ENCODE measurements around the gene BCAT1. TPM values are rescaled to one million over a fixed set of nuclear protein-coding genes. Genes with fewer than 3 reads are reported as not detected.
A peak's percentile ranks its signal among the peaks of the same experiment; 100 is the strongest.
"Not testable (repeated sequence)": the region's sequence is repeated elsewhere in the genome, so short reads cannot be mapped to it uniquely, and the experiment has no call there.

The BCAT1 gene
- total and polyA plus RNA-seq, 2 experiments from 2014 or later: 60.6 to 72.1 TPM

- H3K79me2 ChIP-seq (ENCODE audit: insufficient read depth): 0 out of 2 replicates have a peak, but pooled peaks cover 11% of the 10 kb centered on the region
- H3K27ac ChIP-seq: no peak overlapping the region
- H3K9ac ChIP-seq: no peak overlapping the region
- DNase-seq: no peak
- no peaks in the 10 kb centered on the region for H3K4me1 ChIP-seq (ENCODE audit: insufficient read depth)
- peaks cover 25% of the 10 kb centered on the region for H3K36me3 ChIP-seq (ENCODE audit: low read depth)
- H3F3A ChIP-seq (ENCODE audit: insufficient read depth): no peaks in the 10 kb centered on the region
- no peaks in the 10 kb centered on the region for H3K27me3 ChIP-seq (replicated peaks; ENCODE audit: insufficient read depth)
- in situ Hi-C loops (cut with MboI): no loop called here
- H4K20me1 ChIP-seq (ENCODE audit: insufficient read depth): no peaks in the 10 kb centered on the region
- no peak overlapping the region for H3K4me2 ChIP-seq (ENCODE audit: unreplicated experiment)
- no peak overlapping the region for H2AFZ ChIP-seq
- no peaks in the 10 kb centered on the region for H3K9me2 ChIP-seq (ENCODE audit: insufficient read depth)
- H3K4me3 ChIP-seq: no peak overlapping the region
- no peak for TF ChIP-seq EZH2phosphoT487 (IDR thresholded peaks at IDR 0.05; ENCODE audit: insufficient read depth, low read depth)
- TF ChIP-seq EZH2 (IDR thresholded peaks at IDR 0.05; ENCODE audit: insufficient read depth, poor library complexity, severe bottlenecking): no peak
- WGBS, 2 experiments (ENCODE audit: low coverage in 1 of 2, low lambda C conversion rate in 2 of 2, missing lambda C conversion rate in 2 of 2): 73 to 95% methylated on average over 1 of the region's 1 CpG
- no peaks in the 10 kb centered on the region for H3K9me3 ChIP-seq (ENCODE audit: low read depth)
Observed at GRCh38 chr12:24872211-24872610, 76.7 kb downstream of the BCAT1 start.

DNA sequence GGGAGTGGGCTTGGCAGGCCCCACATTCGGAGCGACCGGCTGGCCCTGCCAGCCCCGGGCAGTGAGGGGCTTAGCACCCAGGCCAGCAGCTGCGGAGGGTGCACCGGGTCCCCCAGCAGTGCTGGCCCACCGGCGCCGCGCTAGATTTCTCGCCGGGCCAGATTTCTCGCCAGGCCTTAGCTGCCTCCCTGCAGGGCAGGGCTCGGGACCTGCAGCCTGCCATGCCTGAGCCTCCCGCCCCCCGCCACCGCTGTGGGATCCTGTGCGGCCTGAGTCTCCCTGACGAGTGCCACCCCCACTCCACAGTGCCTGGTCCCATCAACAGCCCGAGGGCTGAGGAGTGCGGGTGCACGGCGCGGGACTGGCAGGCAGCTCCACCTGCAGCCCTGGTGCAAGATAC lies 82.8 kb downstream of the BCAT1 start:
- H3K27ac ChIP-seq; H3K9me2 ChIP-seq (ENCODE audit: insufficient read depth); H4K20me1 ChIP-seq (ENCODE audit: insufficient read depth); DNase-seq; H3K4me2 ChIP-seq (ENCODE audit: unreplicated experiment); H3K9me3 ChIP-seq (ENCODE audit: low read depth); H3K4me3 ChIP-seq; H2AFZ ChIP-seq; in situ Hi-C loops (cut with MboI); H3K9ac ChIP-seq; H3K27me3 ChIP-seq (replicated peaks; ENCODE audit: insufficient read depth): not testable (repeated sequence)
- WGBS, 2 experiments (ENCODE audit: low coverage in 1 of 2, low lambda C conversion rate in 2 of 2, missing lambda C conversion rate in 2 of 2): 95% methylated on average over 18 to 21 of the region's 24 CpGs
- H3K36me3 ChIP-seq (ENCODE audit: low read depth): peaks cover 10% of the 10 kb centered on the region; the same call in 1 of the 2 replicates
- 0 out of 2 replicates have a peak, but pooled peaks cover 11% of the 10 kb centered on the region for H3K79me2 ChIP-seq (ENCODE audit: insufficient read depth)
- H3F3A ChIP-seq (ENCODE audit: insufficient read depth): peaks cover 16% of the 10 kb centered on the region; the same call in 1 of the 2 replicates
- peaks cover 17% of the 10 kb centered on the region for H3K4me1 ChIP-seq (ENCODE audit: insufficient read depth)

- peak overlapping the region; percentile 25 for H3K27ac ChIP-seq
- H3K4me1 ChIP-seq (ENCODE audit: insufficient read depth): peaks cover 17% of the 10 kb centered on the region
- H3F3A ChIP-seq (ENCODE audit: insufficient read depth): peaks cover 16% of the 10 kb centered on the region; the same call in 1 of the 2 replicates
- TF ChIP-seq EZH2 (IDR thresholded peaks at IDR 0.05; ENCODE audit: insufficient read depth, poor library complexity, severe bottlenecking) (no peak), EZH2phosphoT487 (IDR thresholded peaks at IDR 0.05; ENCODE audit: insufficient read depth, low read depth) (no peak)
- no peaks in the 10 kb centered on the region for H3K9me2 ChIP-seq (ENCODE audit: insufficient read depth)
- H3K27me3 ChIP-seq (replicated peaks; ENCODE audit: insufficient read depth): no peaks in the 10 kb centered on the region
- H4K20me1 ChIP-seq (ENCODE audit: insufficient read depth): no peaks in the 10 kb centered on the region
- in situ Hi-C loops (cut with MboI): no loop called here
- H2AFZ ChIP-seq: no peak overlapping the region
- peak; percentile 19 for DNase-seq
- H3K9me3 ChIP-seq (ENCODE audit: low read depth): no peaks in the 10 kb centered on the region
- no peak overlapping the region for H3K4me3 ChIP-seq
- no peak overlapping the region for H3K4me2 ChIP-seq (ENCODE audit: unreplicated experiment)
- H3K36me3 ChIP-seq (ENCODE audit: low read depth): peaks cover 10% of the 10 kb centered on the region; the same call in 1 of the 2 replicates
- H3K9ac ChIP-seq: no peak overlapping the region
- 0 out of 2 replicates have a peak, but pooled peaks cover 10% of the 10 kb centered on the region for H3K79me2 ChIP-seq (ENCODE audit: insufficient read depth)
Observed at GRCh38 chr12:24864796-24865125, 84.1 kb downstream of the BCAT1 start.

- Histone ChIP-seq H3K4me3 (no peak overlapping the region), H3K4me1 (ENCODE audit: insufficient read depth) (peaks cover 17% of the 10 kb centered on the region), H3K27ac (no peak overlapping the region), H3K79me2 (ENCODE audit: insufficient read depth) (no peaks in the 10 kb centered on the region), H3K9ac (no peak overlapping the region), H3K9me3 (ENCODE audit: low read depth) (no peaks in the 10 kb centered on the region), H2AFZ (no peak overlapping the region), H3K9me2 (ENCODE audit: insufficient read depth) (no peaks in the 10 kb centered on the region), H3K36me3 (ENCODE audit: low read depth) (peaks cover 6% of the 10 kb centered on the region; the same call in 1 of the 2 replicates), H3K27me3 (replicated peaks; ENCODE audit: insufficient read depth) (no peaks in the 10 kb centered on the region), H3K4me2 (ENCODE audit: unreplicated experiment) (no peak overlapping the region), H3F3A (ENCODE audit: insufficient read depth) (peaks cover 16% of the 10 kb centered on the region; the same call in 1 of the 2 replicates), H4K20me1 (ENCODE audit: insufficient read depth) (no peaks in the 10 kb centered on the region)
- TF ChIP-seq EZH2phosphoT487 (IDR thresholded peaks at IDR 0.05; ENCODE audit: insufficient read depth, low read depth): no peak
- TF ChIP-seq EZH2 (IDR thresholded peaks at IDR 0.05; ENCODE audit: insufficient read depth, poor library complexity, severe bottlenecking): no peak
- DNase-seq: no peak
- 80 to 91% methylated on average over 1 of the region's 1 CpG for WGBS, 2 experiments (ENCODE audit: low coverage in 1 of 2, low lambda C conversion rate in 2 of 2, missing lambda C conversion rate in 2 of 2)
- in situ Hi-C loops (cut with MboI): no loop called here
Observed at GRCh38 chr12:24861766-24862540, 86.9 kb downstream of the BCAT1 start.

Data from GM23248 (cell line).